Keratinocyte (primary cell): Measurements from ENCODE around the gene TNS4. TPM values are rescaled to one million over a fixed set of nuclear protein-coding genes. Genes with fewer than 3 reads are reported as not detected.

ENCODE experiments used
- DNase-seq: peaks from one replicate; pipeline ENCODE4 v3.0.0-alpha.2; 2011; ENCODE audit warnings: low read depth, missing footprints, low spot score
- FAIRE-seq: peaks from 2 replicates; lab custom pipeline; 2011; peaks lifted over from hg19 to GRCh38; lab: Jason Lieb, UNC
- H2AFZ ChIP-seq: 2 replicates; pipeline ENCODE4 v1.6.0; 2012; ENCODE audit warnings: low read length, control low read depth, inconsistent platforms; ENCODE audit not compliant: control insufficient read depth
- H3K27ac ChIP-seq: 2 replicates; pipeline ENCODE4 v1.5.1; 2011; ENCODE audit warnings: low read length; ENCODE audit not compliant: control insufficient read depth, insufficient read depth
- H3K27me3 ChIP-seq: 3 replicates; pipeline ENCODE4 v1.6.0; 2011; ENCODE audit warnings: low read length; ENCODE audit not compliant: control insufficient read depth, insufficient read depth; ENCODE audit errors: extremely low read depth
- H3K36me3 ChIP-seq, 2 experiments: 2 replicates in 1 of 2; 3 replicates in 1 of 2; pipeline ENCODE4 v1.5.1; 2011; ENCODE audit warnings: low read length in 2 of 2, mild to moderate bottlenecking in 1 of 2; ENCODE audit not compliant: control insufficient read depth in 2 of 2, insufficient read depth in 2 of 2; ENCODE audit errors: extremely low read depth in 1 of 2
- H3K4me1 ChIP-seq: 3 replicates; pipeline ENCODE4 v1.5.1; 2011; ENCODE audit warnings: low read length; ENCODE audit not compliant: control insufficient read depth, insufficient read depth; ENCODE audit errors: extremely low read depth
- H3K4me2 ChIP-seq: 3 replicates; pipeline ENCODE4 v1.6.0; 2011; ENCODE audit warnings: low read depth, low read length; ENCODE audit not compliant: control insufficient read depth, insufficient read depth; ENCODE audit errors: extremely low read depth
- H3K4me3 ChIP-seq, 3 experiments: fragments of 200-600 bp in 1 of 3; sonication (generic) in 1 of 3; 2 replicates in 2 of 3; 3 replicates in 1 of 3; pipeline ENCODE4 v1.5.1; 2011 to 2016; ENCODE audit warnings: low read length in 3 of 3, mild to moderate bottlenecking in 3 of 3, control low read depth in 2 of 3, inconsistent platforms in 1 of 3, low read depth in 1 of 3, mixed read lengths in 1 of 3, mixed run types in 1 of 3, moderate library complexity in 1 of 3; ENCODE audit not compliant: control insufficient read depth in 2 of 3, insufficient read depth in 2 of 3; ENCODE audit errors: extremely low read depth in 1 of 3
- H3K79me2 ChIP-seq: 2 replicates; pipeline ENCODE4 v1.6.0; 2012; ENCODE audit warnings: low read length; ENCODE audit not compliant: control insufficient read depth, insufficient read depth
- H3K9ac ChIP-seq: 3 replicates; pipeline ENCODE4 v1.6.0; 2011; ENCODE audit warnings: low read length; ENCODE audit not compliant: control insufficient read depth, insufficient read depth; ENCODE audit errors: extremely low read depth
- H3K9me1 ChIP-seq: 3 replicates; pipeline ENCODE4 v1.6.0; 2011; ENCODE audit warnings: low read length; ENCODE audit not compliant: control insufficient read depth, insufficient read depth; ENCODE audit errors: extremely low read depth
- H3K9me3 ChIP-seq: 2 replicates; pipeline ENCODE4 v1.5.1; 2012; ENCODE audit warnings: low read depth, low read length; ENCODE audit not compliant: control insufficient read depth
- H4K20me1 ChIP-seq: 3 replicates; pipeline ENCODE4 v1.6.0; 2011; ENCODE audit warnings: low read length; ENCODE audit not compliant: control insufficient read depth, insufficient read depth; ENCODE audit errors: extremely low read depth
- CTCF ChIP-seq, 3 experiments: IDR thresholded peaks in 1 of 3; conservative IDR thresholded peaks in 1 of 3; optimal IDR thresholded peaks in 1 of 3; 2 replicates in 2 of 3; 3 replicates in 1 of 3; pipeline versions ENCODE3 to v1.5.1; 2011; ENCODE audit warnings: low read length in 3 of 3, mild to moderate bottlenecking in 3 of 3, moderate library complexity in 2 of 3, control low read depth in 1 of 3, inconsistent platforms in 1 of 3; ENCODE audit not compliant: insufficient read depth in 2 of 3; ENCODE audit errors: extremely low read depth in 1 of 3
- EZH2 ChIP-seq: IDR thresholded peaks from one replicate; pipeline ENCODE4 v1.6.1; 2012; ENCODE audit warnings: inconsistent platforms, mild to moderate bottlenecking, low read length, moderate library complexity
- dilution Hi-C: fragments of 300-500 bp; cut with MboI; formaldehyde crosslinking; loops from one replicate; pipeline ENCODE4 v1.7.0; 2020; ENCODE audit warnings: low sequenced_read_pairs; ENCODE audit not compliant: extremely low pct_ligation_motif_present
- polyA plus RNA-seq, 5 experiments: library from polyadenylated mRNA; depleted of rRNA in 3 of 5; stranded (reverse) in 3 of 5; stranded (forward) in 1 of 5; unstranded in 1 of 5; fragments of >200 nt; gene quantifications; 1 replicate in 1 of 5; 2 replicates in 3 of 5; 3 replicates in 1 of 5; pipeline versions ENCODE4 v1.2.1 to v1.2.3, GENCODE V29; 2011 to 2012; ENCODE audit warnings: missing spikeins in 2 of 5, low read depth in 1 of 5, low replicate concordance in 1 of 5

TNS4 gene
- polyA plus RNA-seq, 1 donor (not counting 4 experiments of a cell fraction or from before 2014, with no cell fraction given): 160 TPM

- FAIRE-seq (peak; percentile 60), DNase-seq (no peak)
- no peaks in the 10 kb centered on the region for H3K79me2 ChIP-seq
- H3K9ac ChIP-seq: peak overlapping the region; percentile 18
- H3K9me3 ChIP-seq: no peaks in the 10 kb centered on the region
- no peaks in the 10 kb centered on the region for H4K20me1 ChIP-seq
- no peaks in the 10 kb centered on the region for H3K27me3 ChIP-seq
- peaks cover 60% of the 10 kb centered on the region for H3K4me1 ChIP-seq
- peak overlapping the region; percentile 57 for H3K4me2 ChIP-seq
- H3K27ac ChIP-seq: no peak overlapping the region
- H3K9me1 ChIP-seq: no peaks in the 10 kb centered on the region
- H3K4me3 ChIP-seq: no peak overlapping the region
- no peak for TF ChIP-seq CTCF (optimal IDR thresholded peaks at IDR 0.05 in 1 of 3, IDR thresholded peaks at IDR 0.05 in 1 of 3, conservative IDR thresholded peaks at IDR 0.05 in 1 of 3; ENCODE audit: extremely low read depth in 1 of 3, insufficient read depth in 2 of 3, low read length in 3 of 3)
- TF ChIP-seq EZH2: no peak
- dilution Hi-C loops: no loop called here
- no peaks in the 10 kb centered on the region for H3K36me3 ChIP-seq
- H2AFZ ChIP-seq: peak overlapping the region; percentile 36
Measured at GRCh38 chr17:40536295-40537171, 35.1 kb upstream of the TNS4 start.

GRCh38 chr17:40535924-40536294 lies 34.5 kb upstream of the TNS4 start:
- no peaks in the 10 kb centered on the region for H3K79me2 ChIP-seq
- no peak overlapping the region for H3K9ac ChIP-seq
- no peaks in the 10 kb centered on the region for H4K20me1 ChIP-seq
- no peaks in the 10 kb centered on the region for H3K9me3 ChIP-seq
- H3K27me3 ChIP-seq: no peaks in the 10 kb centered on the region
- no peak for TF ChIP-seq EZH2
- no peak for TF ChIP-seq CTCF (optimal IDR thresholded peaks at IDR 0.05 in 1 of 3, IDR thresholded peaks at IDR 0.05 in 1 of 3, conservative IDR thresholded peaks at IDR 0.05 in 1 of 3; ENCODE audit: extremely low read depth in 1 of 3, insufficient read depth in 2 of 3, low read length in 3 of 3)
- dilution Hi-C loops: no loop called here
- no peak for FAIRE-seq
- H3K27ac ChIP-seq: no peak overlapping the region
- H3K4me2 ChIP-seq: no peak overlapping the region
- DNase-seq: no peak
- H3K4me1 ChIP-seq: peaks cover 65% of the 10 kb centered on the region
- no peaks in the 10 kb centered on the region for H3K9me1 ChIP-seq
- no peak overlapping the region for H3K4me3 ChIP-seq
- H3K36me3 ChIP-seq: no peaks in the 10 kb centered on the region
- no peak overlapping the region for H2AFZ ChIP-seq
